Measurements from ENCODE around the gene ZNF563. TPM values are rescaled to one million over a fixed set of nuclear protein-coding genes. Genes with fewer than 3 reads are reported as not detected.

The ZNF563 gene
- total and polyA plus RNA-seq, 8 donors, result 0.58 to 9.4 (median 1.7) TPM

DNA sequence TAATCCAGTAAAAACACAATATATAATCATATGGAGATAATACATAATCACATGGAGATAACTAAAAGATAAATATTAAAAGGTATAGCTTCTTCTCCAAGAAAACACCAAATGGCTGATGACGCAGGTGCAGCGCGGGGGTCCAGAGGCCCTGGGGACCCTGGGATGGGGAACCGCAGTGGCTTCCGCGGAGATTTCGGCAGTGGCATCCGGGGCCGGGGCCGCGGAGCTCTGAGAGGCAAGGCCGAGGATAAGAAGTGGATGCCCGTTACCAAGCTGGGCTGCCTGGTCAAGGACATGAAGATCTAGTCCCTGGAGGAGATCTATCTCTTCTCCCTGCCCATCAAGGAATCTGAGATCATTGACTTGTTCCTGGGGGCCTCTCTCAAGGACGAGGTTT lies 49.2 kb downstream of the ZNF563 start:
- Histone ChIP-seq H3K4me3 (no peak overlapping the region), H3K27ac (no peak overlapping the region), H3K9me3 (peaks cover 0 to 36% (median 10%) of the 10 kb centered on the region in 4 donors), H3K27me3 (no peaks in the 10 kb centered on the region), H3K36me3 (peaks cover 0 to 23% (median 14%) of the 10 kb centered on the region in 4 donors), H3K4me1 (peaks cover 3 to 22% (median 13%) of the 10 kb centered on the region in 4 donors)
- WGBS, 5 donors, result 96 to 99% (median 98%) methylated on average over 14 of the region's 14 CpGs
- intact Hi-C loops (cut with DNase I; ENCODE audit: low total_unique reads), result no loop called here
- DNase-seq, result no peak
- TF ChIP-seq POLR2AphosphoS5 (IDR thresholded peaks at IDR 0.05) (no peak), POLR2A (IDR thresholded peaks at IDR 0.05) (no peak), EP300 (IDR thresholded peaks at IDR 0.05) (no peak)
- TF ChIP-seq, protein P1, sequence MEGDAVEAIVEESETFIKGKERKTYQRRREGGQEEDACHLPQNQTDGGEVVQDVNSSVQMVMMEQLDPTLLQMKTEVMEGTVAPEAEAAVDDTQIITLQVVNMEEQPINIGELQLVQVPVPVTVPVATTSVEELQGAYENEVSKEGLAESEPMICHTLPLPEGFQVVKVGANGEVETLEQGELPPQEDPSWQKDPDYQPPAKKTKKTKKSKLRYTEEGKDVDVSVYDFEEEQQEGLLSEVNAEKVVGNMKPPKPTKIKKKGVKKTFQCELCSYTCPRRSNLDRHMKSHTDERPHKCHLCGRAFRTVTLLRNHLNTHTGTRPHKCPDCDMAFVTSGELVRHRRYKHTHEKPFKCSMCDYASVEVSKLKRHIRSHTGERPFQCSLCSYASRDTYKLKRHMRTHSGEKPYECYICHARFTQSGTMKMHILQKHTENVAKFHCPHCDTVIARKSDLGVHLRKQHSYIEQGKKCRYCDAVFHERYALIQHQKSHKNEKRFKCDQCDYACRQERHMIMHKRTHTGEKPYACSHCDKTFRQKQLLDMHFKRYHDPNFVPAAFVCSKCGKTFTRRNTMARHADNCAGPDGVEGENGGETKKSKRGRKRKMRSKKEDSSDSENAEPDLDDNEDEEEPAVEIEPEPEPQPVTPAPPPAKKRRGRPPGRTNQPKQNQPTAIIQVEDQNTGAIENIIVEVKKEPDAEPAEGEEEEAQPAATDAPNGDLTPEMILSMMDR (IDR thresholded peaks at IDR 0.05), result no peak

DNA sequence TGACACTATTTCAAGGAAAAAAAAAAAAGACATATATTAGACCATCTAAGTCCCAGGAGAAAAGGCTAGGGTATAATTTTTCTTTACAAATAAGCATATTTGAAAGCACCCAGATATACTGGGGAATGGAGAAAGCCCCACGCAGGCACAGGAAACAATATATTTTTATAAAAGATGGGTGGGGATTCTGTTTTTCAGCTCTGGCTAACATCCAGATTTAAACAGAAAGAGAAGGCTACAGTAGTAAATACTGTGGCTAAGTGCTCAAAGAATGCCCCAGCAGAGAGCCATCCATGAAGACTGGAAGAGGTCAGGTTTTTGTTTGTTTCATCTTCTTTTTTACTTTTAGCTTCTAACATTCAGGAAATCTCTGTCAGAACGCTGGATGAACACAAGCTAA lies 54.7 kb downstream of the ZNF563 start:
- peaks cover 12 to 80% (median 49%) of the 10 kb centered on the region in 4 donors for H3K9me3 ChIP-seq

DNA sequence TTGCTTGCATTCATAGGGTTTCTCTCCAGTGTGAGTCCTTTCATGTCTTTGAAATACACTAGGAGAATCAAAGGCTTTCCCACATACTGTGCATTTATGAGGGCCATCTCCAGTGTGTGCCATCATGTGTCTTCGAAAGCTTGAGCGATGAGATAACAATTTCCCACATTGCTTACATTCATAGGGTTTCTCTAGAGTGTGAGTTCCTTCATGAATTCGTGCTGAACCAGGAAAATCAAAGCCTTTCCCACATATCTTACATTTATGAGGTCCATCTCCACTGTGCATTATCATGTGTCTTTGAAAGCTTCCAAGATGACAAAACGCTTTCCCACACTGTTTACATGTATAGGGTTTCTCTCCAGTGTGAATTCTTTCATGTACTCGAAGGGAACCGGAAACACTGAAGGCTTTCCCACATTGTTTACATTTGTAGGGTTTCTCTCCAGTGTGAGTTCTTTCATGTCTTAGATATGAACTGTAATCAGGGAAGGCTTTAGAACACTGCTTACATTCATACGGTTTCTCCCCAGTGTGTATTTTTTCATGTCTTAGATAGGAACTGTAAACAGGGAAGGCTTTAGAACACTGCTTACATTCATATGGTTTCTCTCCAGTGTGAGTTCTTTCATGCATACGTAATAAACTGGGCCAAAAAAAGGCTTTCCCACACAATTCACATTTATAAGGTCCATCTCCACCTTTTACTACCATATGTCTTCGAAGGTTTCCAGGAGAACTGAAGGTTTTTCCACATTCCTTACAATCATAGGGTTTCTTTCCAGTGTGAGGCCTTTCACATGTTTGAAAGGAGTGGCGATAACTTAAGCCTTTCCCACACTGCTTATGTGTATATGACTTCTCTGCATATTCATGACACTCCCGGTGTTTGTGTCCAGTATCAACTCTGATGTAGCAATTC lies 60.2 kb downstream of the ZNF563 start:
- no peak for DNase-seq
- H3K4me1 ChIP-seq, result no peaks in the 10 kb centered on the region
- H3K27ac ChIP-seq, result no peak overlapping the region
- H3K27me3 ChIP-seq, result no peaks in the 10 kb centered on the region
- intact Hi-C loops (cut with DNase I; ENCODE audit: low total_unique reads), result no loop called here
- H3K4me3 ChIP-seq, result no peak overlapping the region
- 94 to 98% (median 96%) methylated on average over 11 of the region's 11 CpGs for WGBS, 5 donors
- peaks cover 44 to 100% (median 83%) of the 10 kb centered on the region in 4 donors for H3K9me3 ChIP-seq
- H3K36me3 ChIP-seq, result peaks cover 41 to 94% (median 86%) of the 10 kb centered on the region in 4 donors
- TF ChIP-seq POLR2AphosphoS5 (IDR thresholded peaks at IDR 0.05) (no peak), POLR2A (IDR thresholded peaks at IDR 0.05) (no peak), EP300 (IDR thresholded peaks at IDR 0.05) (no peak)
- TF ChIP-seq, protein P1 (IDR thresholded peaks at IDR 0.05), result no peak

More for the DNA sequence above, 54.7 kb downstream of the ZNF563 start:
- DNase-seq, result no peak
- H3K27ac ChIP-seq, result no peak overlapping the region
- TF ChIP-seq, protein P1 (IDR thresholded peaks at IDR 0.05), result no peak
- TF ChIP-seq POLR2AphosphoS5 (IDR thresholded peaks at IDR 0.05) (no peak), POLR2A (IDR thresholded peaks at IDR 0.05) (no peak)
- peaks cover 24 to 57% (median 48%) of the 10 kb centered on the region in 4 donors for H3K36me3 ChIP-seq
- H3K4me3 ChIP-seq, result no peak overlapping the region
- peaks cover 0 to 9% (median 0%) of the 10 kb centered on the region in 4 donors for H3K4me1 ChIP-seq
- 66 to 80% (median 73%) methylated on average over 2 of the region's 2 CpGs for WGBS, 5 donors
- H3K27me3 ChIP-seq, result no peaks in the 10 kb centered on the region
- intact Hi-C loops (cut with DNase I; ENCODE audit: low total_unique reads), result no loop called here

DNA sequence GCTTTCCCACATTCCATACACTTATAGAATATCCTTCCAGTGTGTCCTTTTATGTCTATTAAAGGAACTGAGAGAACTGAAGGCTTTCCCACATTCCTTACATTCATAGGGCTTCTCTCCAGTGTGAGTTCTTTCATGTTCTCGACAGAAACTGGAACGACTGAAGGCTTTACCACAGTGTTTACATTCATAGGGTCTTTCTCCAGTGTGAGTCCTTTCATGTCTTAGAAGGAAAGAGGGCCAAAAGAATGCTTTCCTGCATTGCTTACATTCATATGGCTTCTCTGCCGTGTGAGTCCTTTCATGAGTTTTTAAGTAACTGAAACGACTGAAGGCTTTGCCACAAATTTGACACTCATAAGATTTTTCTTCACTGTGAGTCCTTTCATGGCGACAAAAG lies 61.0 kb downstream of the ZNF563 start:
- Histone ChIP-seq H3K9me3 (peaks cover 38 to 100% (median 81%) of the 10 kb centered on the region in 4 donors), H3K4me3 (no peak overlapping the region), H3K36me3 (peaks cover 41 to 86% (median 80%) of the 10 kb centered on the region in 4 donors), H3K27me3 (no peaks in the 10 kb centered on the region), H3K4me1 (no peaks in the 10 kb centered on the region), H3K27ac (no peak overlapping the region)
- intact Hi-C loops (cut with DNase I; ENCODE audit: low total_unique reads), result no loop called here
- WGBS, 5 donors, result 95 to 99% (median 98%) methylated on average over 5 of the region's 5 CpGs
- TF ChIP-seq EP300 (IDR thresholded peaks at IDR 0.05) (no peak), POLR2AphosphoS5 (IDR thresholded peaks at IDR 0.05) (no peak), POLR2A (IDR thresholded peaks at IDR 0.05) (no peak)
- DNase-seq, result no peak
